ENCODE data around the gene VRK1.

DNA sequence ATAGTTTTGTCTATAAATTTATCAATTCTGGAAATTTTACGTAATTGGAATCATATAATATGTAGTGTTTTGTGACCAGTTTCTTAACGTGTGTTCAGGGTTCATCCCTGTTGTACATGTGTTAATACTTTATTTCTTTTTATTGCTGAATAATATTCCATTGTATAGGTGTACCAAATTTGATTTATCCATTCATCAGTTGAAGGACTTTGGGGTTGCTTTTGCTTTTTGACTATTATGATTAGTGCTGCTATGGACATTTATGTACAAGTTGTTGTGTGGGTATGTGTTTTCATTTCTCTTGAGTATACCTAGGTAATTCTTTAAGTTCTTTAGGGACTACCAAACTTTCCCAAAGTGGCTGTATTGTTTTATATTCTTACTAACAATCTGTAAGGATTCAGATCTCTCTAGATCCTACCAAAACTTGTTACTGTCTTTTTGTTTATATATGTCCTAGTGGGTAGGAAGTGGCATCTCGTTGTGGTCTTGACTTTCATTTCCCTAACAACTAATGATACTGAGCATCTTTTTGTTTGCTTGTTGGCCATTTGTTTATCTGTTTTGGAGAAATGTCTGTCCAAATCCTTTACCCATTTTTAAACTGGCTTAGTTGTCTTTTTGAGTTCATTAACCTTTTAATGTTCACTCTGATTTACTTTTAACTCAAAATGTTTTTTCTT is 14.9 kb downstream of the VRK1 start:
- TF ChIP-seq POLR2AphosphoS5 (IDR thresholded peaks at IDR 0.05; ENCODE audit: low read depth) = no peak
- TF ChIP-seq, protein P1, sequence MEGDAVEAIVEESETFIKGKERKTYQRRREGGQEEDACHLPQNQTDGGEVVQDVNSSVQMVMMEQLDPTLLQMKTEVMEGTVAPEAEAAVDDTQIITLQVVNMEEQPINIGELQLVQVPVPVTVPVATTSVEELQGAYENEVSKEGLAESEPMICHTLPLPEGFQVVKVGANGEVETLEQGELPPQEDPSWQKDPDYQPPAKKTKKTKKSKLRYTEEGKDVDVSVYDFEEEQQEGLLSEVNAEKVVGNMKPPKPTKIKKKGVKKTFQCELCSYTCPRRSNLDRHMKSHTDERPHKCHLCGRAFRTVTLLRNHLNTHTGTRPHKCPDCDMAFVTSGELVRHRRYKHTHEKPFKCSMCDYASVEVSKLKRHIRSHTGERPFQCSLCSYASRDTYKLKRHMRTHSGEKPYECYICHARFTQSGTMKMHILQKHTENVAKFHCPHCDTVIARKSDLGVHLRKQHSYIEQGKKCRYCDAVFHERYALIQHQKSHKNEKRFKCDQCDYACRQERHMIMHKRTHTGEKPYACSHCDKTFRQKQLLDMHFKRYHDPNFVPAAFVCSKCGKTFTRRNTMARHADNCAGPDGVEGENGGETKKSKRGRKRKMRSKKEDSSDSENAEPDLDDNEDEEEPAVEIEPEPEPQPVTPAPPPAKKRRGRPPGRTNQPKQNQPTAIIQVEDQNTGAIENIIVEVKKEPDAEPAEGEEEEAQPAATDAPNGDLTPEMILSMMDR (IDR thresholded peaks at IDR 0.05; ENCODE audit: insufficient read depth, low read length) = no peak
- TF ChIP-seq, protein P2, sequence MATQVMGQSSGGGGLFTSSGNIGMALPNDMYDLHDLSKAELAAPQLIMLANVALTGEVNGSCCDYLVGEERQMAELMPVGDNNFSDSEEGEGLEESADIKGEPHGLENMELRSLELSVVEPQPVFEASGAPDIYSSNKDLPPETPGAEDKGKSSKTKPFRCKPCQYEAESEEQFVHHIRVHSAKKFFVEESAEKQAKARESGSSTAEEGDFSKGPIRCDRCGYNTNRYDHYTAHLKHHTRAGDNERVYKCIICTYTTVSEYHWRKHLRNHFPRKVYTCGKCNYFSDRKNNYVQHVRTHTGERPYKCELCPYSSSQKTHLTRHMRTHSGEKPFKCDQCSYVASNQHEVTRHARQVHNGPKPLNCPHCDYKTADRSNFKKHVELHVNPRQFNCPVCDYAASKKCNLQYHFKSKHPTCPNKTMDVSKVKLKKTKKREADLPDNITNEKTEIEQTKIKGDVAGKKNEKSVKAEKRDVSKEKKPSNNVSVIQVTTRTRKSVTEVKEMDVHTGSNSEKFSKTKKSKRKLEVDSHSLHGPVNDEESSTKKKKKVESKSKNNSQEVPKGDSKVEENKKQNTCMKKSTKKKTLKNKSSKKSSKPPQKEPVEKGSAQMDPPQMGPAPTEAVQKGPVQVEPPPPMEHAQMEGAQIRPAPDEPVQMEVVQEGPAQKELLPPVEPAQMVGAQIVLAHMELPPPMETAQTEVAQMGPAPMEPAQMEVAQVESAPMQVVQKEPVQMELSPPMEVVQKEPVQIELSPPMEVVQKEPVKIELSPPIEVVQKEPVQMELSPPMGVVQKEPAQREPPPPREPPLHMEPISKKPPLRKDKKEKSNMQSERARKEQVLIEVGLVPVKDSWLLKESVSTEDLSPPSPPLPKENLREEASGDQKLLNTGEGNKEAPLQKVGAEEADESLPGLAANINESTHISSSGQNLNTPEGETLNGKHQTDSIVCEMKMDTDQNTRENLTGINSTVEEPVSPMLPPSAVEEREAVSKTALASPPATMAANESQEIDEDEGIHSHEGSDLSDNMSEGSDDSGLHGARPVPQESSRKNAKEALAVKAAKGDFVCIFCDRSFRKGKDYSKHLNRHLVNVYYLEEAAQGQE (IDR thresholded peaks at IDR 0.05; ENCODE audit: insufficient replicate concordance, low read depth) = no peak

All from HL-60 (cell line).